Activated CD4-positive, alpha-beta T cell treated with anti-CD3 and anti-CD28 coated beads, Interleukin-2, Interleukin-6, amounts not matched to agents 100 ng/mL and 50 ng/mL, durations not matched to agents 16 hours and 8 hours (primary cell): ENCODE measurements around the gene RNU1-1.
"Not testable (repeated sequence)": the region's sequence is repeated elsewhere in the genome, so short reads cannot be mapped to it uniquely, and the experiment has no call there.

Experiments used
- DNase-seq: peaks from one replicate; pipeline ENCODE4 v3.0.0-alpha.2; 2020

The RNU1-1 gene

GRCh38 chr1:16521288-16521583 is 7.2 kb upstream of the RNU1-1 start:
- DNase-seq = no peak

DNA sequence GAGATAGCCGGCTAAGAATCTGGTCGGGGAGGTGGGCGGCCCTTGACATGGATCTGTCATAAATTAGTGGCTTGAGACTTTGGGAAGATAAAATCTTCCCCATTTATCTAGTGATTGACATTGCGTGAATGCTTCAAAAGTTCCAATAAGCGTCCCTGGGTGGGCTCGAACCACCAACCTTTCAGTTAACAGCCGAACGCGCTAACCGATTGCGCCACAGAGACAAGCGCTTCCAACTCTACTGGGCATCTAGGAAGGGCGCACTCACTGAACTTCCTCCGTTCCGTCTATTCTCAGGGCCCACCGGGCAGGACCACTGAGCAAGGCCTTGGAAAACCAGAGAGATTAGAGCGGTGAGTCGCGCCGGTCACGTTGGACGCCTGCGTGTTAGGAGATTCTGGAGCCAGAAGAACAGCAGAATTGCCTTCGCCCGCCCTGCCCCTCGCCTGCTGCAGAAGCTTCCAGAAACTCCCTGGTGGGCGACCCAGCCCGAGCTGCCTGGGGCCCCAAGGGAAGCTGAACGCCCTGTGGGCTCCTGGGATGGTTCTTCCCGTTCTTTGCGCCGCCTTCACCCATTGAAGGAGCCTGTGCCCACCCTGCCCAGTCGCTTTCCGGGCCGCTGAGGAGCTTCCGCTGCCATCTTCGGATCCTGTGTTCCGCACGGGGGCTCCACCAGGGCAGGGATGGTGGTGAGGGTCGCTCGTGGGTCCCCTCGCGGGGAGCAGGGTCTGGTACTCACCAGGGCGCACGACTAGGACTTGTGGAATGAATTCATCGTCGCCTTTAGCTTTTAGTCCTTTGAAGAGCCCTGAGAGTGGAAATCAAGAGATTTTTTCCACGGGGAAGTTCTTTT is 6.6 kb upstream of the RNU1-1 start:
- not testable (repeated sequence) for DNase-seq

GRCh38 chr1:16519255-16519951 is 5.3 kb upstream of the RNU1-1 start:
- DNase-seq = not testable (repeated sequence)

GRCh38 chr1:16518913-16519254 is 4.8 kb upstream of the RNU1-1 start:
- not testable (repeated sequence) for DNase-seq

DNA sequence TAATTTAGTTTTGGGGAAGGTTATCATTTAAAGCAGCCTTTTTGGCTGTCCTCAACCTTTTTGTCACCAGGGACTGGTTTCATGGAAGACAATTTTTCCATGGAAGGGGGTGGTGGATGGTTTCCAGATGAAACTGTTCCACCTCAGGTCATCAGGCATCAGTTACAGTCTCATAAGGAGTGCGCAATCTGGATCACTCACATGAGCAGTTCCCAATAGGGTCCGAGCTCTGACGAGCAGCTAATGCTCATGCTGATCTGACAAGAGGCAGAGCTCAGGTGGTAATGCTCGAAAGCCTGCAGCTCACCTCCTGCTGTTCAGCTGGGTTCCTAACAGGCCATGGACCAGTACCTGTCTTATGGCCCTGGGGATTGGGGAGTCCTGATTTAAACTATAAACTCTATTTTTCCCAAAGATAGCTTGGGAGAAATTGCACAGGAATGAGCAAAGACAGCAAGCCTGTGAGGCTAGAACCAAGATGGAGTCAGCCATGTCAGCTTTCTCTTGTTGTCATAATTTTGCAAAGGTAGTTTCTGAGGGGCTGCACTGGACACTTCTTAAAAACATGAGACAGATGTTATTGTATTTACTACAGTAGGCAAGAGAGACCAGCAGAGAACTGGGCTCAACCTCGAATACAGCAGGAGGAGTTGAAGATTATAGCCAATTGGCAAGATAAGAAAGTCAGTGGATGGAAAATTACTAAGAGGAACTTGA is 2.8 kb upstream of the RNU1-1 start:
- DNase-seq = not testable (repeated sequence)

DNA sequence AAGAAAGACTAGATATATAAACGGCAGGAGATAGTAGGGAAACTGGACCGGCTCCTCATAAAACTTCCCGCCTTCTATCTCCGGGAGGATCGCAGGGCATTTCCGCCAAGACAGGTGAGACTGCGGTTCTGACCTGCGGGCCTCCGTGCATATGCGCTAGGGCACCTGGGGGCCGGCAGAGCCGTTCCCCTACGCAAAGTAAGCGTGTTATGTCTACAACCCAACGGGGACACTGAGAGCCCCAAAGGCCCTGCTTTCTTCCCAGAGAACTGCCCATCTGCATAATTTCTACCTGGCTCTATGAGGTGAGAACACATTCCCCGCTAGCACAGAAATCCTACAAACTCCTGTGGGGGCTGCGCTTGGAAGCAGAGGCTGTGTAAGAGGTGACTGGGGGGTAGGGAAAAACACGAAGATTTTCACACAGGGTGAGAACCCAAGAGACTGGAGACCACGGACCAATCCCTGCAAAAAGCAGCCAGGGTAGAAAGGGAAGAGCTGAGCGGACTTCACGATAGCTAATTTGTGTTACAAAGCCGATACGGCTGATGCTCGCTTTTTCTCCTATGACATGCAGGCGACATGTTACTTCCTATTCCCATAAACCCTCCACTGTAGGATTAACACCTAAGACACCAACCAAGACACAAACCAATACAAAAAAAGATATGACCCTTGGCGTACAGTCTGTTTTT is 526 bp downstream of the RNU1-1 start:
- DNase-seq = peak; percentile 91

GRCh38 chr1:16512624-16513411 is 1.3 kb downstream of the RNU1-1 start:
- DNase-seq = peak; percentile 36

DNA sequence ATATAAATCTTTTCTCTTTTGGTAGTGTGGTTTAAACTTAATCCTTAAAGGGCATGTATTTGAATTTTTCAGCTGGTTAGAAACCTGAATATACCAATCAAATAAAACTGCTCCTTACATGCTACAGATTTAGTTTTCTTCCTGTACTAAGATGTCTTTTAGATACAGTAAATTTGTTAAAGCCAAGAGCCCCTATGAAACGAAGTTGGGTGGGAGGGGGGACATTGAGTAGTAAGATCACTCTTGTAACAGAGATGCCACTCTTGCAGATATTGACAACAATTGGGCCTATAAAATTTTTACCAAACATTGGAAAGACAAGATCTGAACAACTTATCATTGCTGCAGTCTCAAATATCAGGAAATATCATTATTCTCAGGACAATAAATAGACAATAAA is 2.2 kb downstream of the RNU1-1 start:
- DNase-seq = not testable (repeated sequence)

DNA sequence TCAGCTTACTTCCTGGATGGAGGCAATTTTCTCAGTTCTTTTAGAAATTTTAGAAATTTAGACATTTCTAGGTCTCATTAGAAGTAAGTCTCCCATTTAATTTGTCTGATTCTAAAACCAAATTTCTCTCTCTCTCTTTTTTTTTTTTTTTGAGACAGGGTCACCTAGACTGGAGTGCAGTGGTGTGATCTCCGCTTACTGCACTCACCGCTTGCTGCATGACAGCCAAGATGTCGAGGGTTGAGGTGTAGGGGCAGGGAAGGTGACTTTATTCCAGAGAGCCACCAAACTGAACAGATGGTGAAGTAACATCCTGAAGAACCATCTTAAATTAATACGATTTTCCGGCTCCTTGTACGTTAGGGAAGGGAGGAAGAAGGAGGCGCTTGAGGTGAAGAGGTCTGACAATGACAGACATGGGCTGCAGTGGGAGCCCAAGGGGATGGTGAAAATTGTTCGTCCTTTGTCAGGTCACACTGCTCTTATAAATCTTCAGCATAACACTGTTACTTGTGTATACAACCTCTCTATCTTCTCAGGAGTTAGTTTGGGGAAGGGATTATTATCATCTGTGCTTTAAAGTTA is 5.1 kb downstream of the RNU1-1 start:
- peak; percentile 36 for DNase-seq

- not testable (repeated sequence) for DNase-seq
These were observed 7.5 kb downstream of the RNU1-1 start for GRCh38 chr1:16506364-16507136.

GRCh38 chr1:16505870-16506269 is 8.2 kb downstream of the RNU1-1 start:
- not testable (repeated sequence) for DNase-seq

GRCh38 chr1:16503494-16503893 is 10.6 kb downstream of the RNU1-1 start:
- no peak for DNase-seq

DNA sequence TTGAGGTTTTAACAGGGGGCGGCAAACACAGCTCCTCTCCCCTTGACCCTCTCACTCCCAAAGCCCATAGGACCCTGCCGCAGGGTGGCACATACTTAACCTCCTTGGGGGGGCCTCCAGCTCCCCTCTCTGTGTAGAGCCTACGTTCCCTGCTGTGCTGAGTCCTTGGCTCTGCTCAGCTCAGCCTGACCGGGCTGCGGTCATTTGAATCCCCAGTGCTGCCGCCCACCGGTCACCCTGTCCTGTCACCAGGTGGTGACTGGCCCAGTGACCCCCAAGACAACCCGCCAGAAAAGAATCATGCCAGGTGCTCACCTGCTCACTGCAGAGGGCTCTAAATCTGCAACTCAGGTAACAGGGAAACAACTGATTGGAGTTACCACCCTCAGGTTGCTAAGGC is 12.6 kb downstream of the RNU1-1 start:
- not testable (repeated sequence) for DNase-seq

- DNase-seq = not testable (repeated sequence)
These were observed 13.1 kb downstream of the RNU1-1 start for GRCh38 chr1:16500975-16501374.

GRCh38 chr1:16500466-16500865 is 13.6 kb downstream of the RNU1-1 start:
- not testable (repeated sequence) for DNase-seq

DNA sequence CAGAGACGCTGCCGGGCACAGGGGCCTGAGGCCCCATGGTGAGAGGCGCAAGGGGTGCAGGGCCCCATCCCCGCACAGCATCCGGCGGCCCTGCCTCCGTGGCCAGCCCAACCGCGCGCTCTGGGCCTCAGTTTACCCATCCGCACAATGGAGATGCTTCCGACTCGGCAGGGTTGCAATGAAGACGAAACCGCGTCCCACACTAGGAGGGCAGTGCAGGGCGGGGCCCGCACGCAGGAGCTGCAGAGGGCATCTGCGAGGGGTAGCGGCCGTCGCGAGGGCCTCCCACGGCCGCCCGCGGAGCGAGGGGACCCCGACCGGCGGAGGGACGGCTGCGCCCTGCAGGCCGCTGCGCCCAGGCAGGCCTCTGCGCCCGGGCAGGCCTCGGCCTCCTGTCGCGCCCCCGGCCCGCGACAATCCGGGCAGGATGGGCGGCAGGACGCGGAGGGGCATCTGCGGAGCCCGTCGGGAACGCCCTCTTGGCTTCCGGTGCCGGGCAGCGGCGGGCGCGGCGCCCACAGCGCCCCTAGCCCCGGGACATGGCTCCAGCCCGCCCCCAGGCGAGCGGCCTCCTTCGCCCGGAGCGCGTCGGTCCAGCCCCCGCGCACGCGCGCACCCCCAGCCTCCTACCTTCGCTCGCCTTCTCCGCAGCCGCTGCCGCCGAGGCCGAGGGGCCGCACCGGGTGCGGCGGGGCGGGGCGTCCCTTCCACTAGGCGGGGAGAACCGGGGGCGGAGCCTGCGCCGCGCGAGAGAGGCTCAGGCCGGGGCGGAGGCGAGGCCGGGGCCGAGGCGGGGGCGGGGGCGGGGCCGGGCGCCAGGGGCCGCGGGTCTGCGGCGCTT is 15.3 kb downstream of the RNU1-1 start:
- peak; percentile 87 for DNase-seq

DNA sequence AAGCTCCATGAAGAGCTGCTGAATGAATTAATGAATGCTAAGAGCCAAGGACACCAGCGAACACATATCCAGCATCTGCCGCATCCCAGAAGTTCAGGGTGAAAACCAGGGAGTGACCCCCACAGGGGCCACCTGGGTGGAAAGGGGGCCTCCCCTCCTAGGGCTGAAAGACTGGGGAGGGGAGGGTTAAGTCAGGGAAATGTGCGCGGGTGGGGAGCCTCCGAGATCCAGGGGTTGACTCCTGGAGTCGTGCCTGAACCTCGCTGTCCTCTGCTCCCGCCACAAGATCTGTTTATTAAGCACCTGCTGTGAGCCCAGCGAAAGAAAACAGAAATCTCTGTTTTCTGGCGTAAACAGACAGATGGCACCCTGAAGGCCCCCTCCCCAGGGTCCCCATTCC is 16.0 kb downstream of the RNU1-1 start:
- not testable (repeated sequence) for DNase-seq

DNA sequence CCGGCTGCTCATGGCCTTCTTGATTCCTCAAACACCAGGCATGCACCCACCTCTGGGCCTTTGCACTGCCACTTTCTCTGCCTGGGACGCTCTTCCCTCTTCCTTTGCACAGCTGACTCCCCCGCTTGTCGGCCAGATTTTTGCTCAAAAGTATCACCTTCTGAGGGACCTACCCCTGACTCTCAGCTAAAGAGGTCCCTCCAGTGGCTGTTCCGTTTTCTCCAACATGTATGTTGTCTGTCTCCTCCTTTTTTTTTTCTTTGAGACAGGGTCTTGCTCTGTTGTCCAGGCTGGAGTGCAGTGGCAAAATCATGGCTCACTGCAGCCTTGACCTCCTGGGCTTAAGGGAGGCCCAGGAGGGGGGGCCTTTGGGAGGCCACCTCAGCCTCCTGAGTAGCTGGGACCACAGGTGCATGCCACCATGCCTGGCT is 16.6 kb downstream of the RNU1-1 start:
- DNase-seq = peak; percentile 6

DNA sequence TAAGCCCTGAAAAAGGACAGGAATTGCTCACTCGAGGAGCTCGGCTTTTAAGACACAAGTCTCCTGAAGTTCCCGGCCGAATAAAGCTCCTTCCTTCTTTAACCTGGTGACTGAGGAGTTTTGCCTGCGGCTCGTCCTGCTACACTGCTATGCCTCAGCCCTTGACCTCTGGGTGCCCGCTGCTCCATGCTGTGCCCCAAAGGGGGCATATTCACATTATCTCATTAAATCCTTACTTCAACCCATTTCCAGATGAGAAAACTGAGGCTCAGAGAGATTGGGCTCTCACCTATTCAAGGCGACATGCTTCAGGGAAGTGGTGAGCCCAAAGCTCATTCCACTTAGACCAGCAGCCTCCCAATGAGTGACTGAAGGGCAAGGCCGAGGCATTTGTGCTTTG is 20.4 kb downstream of the RNU1-1 start:
- DNase-seq = not testable (repeated sequence)

DNA sequence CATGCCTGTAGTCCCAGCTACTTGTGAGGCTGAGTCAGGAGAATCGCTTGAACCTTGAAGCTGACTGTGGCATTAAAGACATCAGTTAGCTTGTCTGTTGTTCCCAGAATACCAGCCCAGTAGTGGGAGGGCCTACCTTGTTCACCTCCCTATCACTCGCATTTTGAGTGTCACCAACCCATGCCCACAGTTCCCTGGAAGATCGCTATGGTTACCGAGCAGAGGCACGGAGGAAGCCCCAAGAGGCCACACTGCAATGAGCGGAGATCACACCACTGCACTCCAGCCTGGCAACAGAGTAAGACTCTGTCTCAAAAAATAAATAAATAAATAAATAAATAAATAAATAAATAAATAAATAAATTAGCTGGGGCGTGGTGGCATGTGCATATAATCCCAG is 21.1 kb downstream of the RNU1-1 start:
- DNase-seq = peak; percentile 65
